Raji (cell line): ENCODE results near the gene IRX6.

Source experiments
- POLR2A ChIP-seq: IDR thresholded peaks from 2 replicates; pipeline ENCODE4 v1.6.1; 2011; ENCODE audit warnings: low read depth, low read length, control low read depth; ENCODE audit not compliant: insufficient read depth

The IRX6 gene

DNA sequence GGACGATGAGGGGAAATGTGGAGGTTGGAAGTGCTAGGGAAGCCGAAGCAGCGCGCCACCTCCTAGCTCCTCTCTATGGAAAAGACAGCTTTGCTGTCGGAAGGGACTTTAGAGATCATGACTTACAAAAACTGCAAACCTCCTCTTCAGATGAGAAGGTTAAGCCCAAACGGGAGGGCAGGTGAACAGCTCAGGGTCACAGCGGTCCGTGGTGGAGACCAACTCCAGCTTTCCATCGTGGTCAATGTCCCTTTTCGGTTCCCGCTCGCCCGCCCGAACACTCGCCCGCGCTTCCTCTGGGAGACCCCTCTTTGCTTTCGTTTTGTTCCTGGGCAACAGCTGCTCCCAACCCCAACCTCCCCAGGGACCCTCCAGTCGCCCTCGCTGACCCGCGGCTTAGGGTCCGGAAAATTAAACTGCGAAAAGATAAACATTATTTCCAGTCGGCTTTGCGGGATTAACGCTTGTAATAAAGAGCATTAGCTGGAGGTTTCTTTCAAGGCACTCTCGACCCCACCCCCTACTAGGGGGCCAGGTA, 7.7 kb downstream of the IRX6 start:
- TF ChIP-seq POLR2A = no peak

DNA sequence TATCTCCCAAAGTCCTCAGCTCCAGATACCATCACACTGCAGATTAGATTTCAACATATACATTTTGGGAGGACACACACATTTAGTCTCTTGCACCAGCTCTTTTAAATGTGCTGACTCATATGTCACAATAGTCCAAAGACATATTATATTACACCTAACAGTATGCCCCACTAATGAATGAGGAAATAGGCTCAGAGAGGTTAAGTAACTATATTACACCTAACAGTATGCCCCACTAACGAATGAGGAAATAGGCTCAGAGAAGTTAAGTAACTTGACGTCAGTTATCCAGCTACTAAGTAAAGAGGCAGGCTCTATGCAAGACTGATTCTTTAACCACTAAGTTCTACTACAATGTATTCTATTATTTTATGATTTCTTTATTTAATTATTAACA, 9.7 kb downstream of the IRX6 start:
- no peak for TF ChIP-seq POLR2A

DNA sequence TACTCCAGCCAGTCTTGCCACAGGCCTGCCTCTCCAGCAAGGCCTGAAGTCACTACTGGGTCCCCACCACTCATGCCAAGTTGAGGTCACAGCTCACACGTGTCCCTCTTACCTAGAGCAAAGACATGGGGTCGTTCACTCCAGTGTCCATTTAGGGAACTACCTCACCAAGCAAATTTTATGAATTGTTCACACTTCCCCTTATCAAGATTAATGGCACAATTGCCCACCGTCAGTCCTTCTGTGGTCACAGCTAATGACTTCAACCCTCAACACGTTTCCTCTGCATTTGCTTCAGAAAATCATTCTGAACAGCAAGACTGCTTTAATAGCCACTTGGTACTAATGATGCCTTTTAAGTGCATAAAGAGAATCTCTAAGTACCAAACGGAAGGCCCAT, 14.6 kb downstream of the IRX6 start:
- no peak for TF ChIP-seq POLR2A

DNA sequence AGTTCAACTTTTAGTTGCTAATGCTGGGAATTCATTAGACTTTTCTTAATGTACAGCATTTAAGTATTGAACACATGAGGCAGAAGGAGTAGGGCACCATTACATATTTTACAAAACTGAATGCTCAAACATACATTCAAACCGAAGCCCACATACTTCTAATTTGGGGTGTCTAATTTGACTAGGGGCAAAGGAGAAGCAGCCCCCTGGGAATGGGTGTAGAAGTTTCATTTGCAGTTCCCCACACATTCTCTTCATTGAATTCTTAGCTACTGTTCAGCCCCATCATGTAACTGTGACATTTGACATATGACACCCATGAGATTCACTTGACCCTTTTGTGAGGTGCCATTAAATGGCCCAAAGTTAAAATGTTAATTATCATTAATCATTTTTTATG, 16.4 kb downstream of the IRX6 start:
- TF ChIP-seq POLR2A = no peak

DNA sequence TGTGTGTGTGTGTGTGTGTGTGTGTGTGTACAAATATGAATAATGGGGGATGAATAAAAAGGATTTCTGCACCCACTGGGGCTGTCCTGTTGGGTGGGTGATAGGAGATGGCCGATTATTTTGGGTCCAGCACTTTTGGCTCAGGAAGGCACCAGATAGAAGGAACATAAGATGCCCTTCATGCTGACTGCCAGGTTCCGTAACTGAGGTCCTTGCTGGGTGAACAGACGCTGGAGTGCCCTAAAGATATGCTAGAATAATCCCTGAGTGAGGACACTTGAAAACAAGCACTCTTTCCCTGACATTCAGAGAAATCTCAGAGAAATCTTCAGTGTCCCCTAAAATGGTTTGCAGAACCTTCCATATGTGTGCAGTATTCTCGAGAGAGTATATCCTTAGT, 17.7 kb downstream of the IRX6 start:
- TF ChIP-seq POLR2A = no peak

DNA sequence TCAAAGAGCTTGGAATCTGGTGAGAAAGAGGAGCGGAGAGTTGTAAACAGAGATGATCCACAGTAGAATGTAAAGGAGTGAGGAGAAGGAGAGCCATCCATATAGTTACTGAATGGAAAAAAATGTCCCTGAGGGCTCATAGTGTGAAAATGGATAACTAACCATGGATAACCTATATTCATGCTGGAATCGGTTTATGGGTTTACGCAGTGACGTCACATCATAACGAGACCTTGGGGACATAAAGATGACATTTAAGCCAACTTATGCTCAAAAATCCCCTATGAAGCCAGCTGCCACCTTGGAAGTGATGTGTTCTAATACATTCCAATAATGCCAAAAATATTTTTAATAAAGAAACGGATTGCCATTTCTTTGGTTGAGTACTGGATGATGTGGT, 22.5 kb downstream of the IRX6 start:
- TF ChIP-seq POLR2A = no peak

DNA sequence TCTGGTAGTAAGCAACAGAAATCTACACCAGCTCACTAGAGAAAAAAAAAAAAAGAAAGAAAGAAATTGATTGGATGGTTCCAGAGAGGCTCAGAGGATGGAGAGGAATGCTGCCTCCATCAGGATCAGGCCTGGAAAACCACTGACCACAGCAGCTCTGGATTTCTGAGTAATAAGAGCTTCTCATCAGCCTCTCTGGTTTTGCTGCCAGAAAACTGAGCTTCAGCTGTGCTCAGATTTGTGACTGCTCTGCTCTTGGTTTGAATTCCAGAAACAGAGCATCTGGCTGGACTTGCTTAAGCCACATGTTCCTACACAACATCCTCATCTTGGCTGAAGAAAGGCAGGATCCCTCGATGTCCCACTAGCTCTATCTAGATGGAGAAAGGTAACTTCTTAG, 25.9 kb downstream of the IRX6 start:
- TF ChIP-seq POLR2A = no peak

DNA sequence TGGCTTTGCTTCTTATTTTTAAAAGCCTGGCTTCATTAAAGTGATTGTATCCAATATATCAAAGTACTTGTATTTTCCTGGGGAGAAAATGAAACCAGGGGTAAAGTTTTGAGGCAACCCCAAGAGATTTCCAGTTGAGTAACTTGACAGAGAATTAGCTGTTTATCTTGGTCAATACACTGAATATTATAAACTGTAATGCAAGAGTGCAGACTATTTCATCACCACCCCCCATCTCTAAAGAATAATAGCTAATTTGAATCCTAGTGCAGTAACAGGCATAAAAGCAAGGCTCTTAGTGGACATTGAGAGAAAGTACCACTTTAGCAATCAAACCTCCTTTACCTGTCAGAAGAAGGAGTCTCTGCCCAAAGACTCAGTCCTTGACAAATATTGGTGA, 27.0 kb downstream of the IRX6 start:
- TF ChIP-seq POLR2A = no peak

DNA sequence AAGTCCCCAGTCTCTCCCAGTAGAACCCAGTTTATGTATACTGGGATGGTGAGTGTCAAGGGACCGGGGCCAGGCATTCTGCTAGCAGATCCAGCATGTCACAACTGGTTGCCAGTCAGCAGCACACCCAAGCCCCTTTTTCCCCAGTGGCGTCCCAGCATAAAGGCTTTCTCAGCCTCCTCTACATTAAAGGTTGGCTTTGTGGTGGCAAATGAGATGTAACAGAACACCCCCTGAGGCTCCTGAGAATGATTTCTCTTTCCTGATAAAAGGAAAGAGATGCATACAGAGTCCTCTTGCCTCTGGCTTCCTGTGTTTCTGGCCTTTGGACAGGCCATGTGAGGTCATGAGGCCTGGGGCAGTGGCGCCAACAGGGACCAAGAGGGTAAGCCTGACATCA, 27.9 kb downstream of the IRX6 start:
- no peak for TF ChIP-seq POLR2A

DNA sequence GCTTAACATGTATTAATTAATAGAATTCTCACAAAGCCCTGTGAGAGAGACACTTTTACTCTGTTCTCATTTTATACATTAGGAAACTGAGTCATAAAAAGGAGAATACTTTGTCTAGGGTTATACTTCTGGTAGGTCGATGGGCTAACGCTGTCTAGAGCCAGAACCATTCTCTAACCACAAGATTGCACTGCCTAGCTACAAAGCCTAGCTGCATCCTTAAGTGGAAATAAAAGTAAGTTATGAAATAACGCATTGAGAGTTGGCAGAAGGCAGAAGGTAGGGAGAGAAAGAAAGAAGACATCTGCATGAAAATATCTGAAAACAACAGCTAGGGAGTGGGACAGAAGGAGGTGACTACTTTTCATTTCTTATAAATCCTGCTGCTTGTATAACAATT, 33.2 kb downstream of the IRX6 start:
- no peak for TF ChIP-seq POLR2A

DNA sequence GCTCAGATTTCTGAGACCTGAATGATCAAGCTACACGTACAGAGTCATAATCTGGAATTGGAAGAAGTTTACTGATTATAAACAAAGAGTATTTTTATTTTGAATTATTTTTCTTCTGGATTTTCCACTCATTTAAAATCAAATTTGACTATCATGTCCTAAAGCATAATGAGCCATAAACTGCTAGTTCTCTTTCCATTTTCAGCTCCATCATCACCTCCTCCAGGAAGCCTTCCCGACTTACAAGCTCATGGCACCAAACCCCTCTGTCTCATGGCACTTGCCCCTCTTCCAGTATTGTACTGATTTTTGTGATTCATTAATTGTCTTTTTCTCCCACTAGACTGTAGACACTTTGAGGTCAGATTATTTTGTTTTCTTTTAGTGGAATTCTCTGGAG, 35.9 kb downstream of the IRX6 start:
- no peak for TF ChIP-seq POLR2A

DNA sequence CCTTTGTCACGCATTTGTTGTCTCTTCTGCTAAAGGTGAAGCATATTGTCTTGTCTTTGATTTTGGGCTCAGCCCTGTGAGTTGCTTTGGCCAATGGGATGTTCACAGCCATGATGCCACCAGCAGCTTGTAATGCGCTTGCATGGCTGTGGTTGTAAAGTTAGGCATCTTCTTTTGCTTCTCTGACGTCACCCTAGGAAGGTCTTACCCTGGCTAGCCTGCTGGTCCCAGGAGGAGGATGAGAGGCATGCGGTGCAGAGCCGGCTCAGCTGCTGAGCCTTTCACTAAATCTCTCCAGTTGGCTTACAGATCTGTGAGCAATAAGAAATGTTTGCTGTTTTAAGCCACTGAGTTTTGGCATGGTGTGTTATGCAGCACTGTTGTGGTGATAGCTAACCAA, 40.8 kb downstream of the IRX6 start:
- TF ChIP-seq POLR2A = no peak

DNA sequence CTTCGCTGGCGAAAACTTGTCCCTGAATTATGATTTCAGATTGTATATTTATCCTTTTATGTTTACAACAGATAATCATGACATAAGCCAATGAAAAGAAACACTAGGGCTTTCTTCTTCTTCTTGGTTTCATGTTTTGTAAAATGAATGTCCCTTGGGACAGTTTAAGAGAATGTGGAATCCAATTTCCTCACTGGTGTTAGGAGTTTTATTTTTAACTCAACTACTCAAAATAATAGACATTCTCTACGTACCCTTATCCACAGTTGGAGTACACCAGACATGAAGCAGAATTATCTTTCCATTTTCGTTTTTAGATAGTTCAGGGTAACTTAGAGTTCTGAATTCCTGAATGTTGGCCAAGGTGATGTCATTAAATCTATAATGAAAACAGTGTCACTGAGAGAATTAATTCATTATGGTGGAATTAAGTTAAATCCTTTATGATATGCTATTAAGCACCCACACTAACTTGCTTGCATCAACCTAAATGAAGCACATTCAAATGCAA, 43.4 kb downstream of the IRX6 start:
- TF ChIP-seq POLR2A = no peak

DNA sequence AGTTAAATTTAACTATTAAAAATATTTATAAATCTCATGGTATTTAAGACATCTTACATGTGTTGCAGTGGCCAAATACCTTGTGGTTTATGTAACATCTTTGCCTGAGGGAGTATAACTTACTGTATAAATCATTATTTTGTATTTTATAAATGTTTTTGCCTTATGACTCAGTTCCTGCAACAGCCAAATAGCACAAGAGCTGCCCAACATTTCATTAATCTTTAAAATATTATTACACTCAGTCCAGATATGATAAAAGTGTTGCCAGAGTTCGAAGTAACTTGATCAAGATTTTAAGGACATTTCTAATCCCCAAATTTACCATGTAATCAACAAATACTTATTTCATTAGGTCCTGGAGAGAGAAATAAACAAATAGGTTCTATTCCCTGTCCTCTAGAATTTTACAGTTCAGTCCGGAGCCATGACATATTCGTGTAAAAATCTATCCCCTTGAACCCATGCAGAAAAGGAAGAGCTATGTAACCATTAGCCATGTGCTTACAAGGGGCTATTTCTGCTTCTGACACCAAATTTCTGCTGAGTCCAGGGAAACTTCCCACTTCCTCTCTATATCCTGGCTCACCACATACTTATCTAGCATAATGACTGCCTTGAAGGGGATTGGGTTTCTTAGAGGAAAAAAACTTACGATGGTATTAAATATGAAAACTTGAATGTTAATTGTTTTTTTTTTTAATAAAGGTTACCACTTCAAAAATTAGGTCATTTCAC, 44.0 kb downstream of the IRX6 start:
- TF ChIP-seq POLR2A = no peak

DNA sequence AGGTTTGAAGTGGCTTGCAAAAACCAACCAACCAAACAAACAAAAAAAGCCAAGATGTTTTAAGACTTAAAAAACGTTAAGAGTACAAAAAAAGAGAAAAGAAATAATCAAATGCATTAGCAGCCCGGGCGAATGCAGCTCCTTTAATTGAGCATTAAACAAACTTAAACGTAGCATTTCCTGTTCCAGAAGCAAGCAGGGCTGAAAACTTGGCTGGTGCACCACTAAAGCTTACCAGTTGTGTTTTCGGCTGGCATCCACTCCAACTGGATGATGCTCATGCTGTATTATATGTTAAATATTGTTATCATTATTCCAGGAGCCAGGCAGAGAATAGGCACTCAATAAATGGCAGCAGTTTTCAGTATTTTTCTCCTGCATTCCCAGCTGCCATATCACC, 45.1 kb downstream of the IRX6 start:
- no peak for TF ChIP-seq POLR2A

DNA sequence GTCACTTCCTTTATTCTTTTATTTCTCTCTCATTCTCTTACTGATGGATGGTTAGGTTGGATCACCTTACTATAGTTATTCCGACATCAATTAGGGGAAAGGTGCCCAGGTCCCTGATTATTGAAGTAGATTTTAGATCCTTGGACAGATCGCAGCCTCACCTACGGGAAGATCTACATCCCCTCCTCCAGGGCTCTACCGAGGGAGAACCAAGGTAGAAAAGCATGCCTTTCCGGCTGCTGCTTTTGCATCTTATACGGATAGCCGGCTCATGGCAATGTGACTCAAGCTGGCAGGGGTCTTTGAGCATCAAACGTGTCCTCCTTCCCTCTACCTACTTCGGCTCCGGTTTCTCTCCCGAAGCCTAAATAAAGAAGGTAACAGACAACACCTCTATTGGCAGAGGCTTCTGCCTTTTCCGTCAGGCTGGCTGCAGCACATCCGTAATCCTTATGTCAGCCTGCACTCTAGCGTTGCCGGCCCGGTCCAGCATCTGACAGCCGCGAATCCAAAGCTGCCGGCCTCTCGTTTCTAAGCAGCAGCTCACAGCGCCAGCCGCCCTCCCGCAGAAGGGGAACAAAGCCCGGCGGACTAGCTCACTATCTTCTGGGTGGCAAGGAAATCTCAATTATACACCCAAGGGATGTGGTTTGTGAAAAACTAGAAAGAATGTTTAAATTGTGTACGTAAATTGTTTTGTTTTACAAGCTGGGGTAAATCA, 46.9 kb downstream of the IRX6 start:
- no peak for TF ChIP-seq POLR2A

DNA sequence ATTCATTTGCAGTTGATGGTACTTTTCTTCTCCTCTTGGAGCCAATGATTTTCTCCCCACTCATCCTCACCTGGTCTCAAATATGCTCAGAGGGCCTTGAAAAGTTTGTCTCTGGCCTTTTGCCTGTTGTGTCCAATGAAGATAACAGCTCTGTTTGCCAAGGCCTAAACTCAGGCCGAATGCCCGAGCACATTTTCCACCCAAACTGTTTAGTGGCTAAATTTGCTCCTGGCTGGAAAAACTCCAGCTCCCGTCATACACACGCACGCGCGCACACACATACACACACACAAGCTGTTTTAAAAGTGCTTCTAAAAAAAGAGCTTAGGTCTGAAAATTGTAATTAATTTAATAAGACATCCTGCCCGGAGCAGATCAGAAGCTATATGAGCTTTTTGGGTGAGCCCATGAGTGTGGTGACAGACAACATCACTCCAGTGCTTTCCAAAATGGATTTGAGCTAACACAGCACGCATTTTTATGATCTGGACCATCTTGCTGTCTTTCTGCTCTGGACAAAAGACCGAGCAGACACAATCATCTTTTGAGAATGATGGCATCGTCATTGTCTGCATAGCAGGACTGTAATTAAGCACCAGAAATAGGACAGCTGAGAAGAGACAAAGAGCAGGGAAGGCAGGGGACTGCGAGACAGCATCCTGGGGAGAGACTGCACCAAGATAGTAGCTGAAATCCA, 48.9 kb downstream of the IRX6 start:
- no peak for TF ChIP-seq POLR2A

DNA sequence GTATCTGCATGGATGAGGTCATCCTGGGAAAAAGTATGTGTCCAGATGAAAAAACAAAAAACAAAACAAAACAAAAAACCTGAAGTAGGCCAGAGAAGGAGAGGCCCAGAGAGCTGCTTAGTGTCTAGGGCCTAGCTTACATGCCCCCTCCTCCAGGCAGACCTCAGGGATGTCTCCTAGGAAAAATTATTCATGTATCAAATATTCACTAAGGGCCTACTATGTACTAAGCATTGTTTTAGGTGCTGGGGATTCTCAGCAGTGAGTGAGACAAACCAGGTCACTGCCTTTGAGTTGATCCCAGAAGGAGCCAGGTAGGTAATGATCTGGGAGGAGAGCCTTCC, 49.5 kb downstream of the IRX6 start:
- TF ChIP-seq POLR2A = no peak
